Measurements from ENCODE around the gene TYW3.
A peak's percentile ranks its signal among the peaks of the same experiment; 100 is the strongest.

GRCh38 chr1:74732960-74733603, at the start of gene TYW3, which contains the start of gene CRYZ:
- peak; percentile 57 to 78 (median 77) for TF ChIP-seq POLR2AphosphoS5 (IDR thresholded peaks at IDR 0.05)
- TF ChIP-seq, protein P1, sequence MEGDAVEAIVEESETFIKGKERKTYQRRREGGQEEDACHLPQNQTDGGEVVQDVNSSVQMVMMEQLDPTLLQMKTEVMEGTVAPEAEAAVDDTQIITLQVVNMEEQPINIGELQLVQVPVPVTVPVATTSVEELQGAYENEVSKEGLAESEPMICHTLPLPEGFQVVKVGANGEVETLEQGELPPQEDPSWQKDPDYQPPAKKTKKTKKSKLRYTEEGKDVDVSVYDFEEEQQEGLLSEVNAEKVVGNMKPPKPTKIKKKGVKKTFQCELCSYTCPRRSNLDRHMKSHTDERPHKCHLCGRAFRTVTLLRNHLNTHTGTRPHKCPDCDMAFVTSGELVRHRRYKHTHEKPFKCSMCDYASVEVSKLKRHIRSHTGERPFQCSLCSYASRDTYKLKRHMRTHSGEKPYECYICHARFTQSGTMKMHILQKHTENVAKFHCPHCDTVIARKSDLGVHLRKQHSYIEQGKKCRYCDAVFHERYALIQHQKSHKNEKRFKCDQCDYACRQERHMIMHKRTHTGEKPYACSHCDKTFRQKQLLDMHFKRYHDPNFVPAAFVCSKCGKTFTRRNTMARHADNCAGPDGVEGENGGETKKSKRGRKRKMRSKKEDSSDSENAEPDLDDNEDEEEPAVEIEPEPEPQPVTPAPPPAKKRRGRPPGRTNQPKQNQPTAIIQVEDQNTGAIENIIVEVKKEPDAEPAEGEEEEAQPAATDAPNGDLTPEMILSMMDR (IDR thresholded peaks at IDR 0.05): no peak
- no peak for TF ChIP-seq EP300 (IDR thresholded peaks at IDR 0.05; ENCODE audit: low read depth)
- TF ChIP-seq POLR2A (IDR thresholded peaks at IDR 0.05): peak; percentile 54
